Measurements from ENCODE around the gene SGCB. TPM values are rescaled to one million over a fixed set of nuclear protein-coding genes. Genes with fewer than 3 reads are reported as not detected.

SGCB gene
- total RNA-seq, 3 donors from 2014 or later: 23.8 to 80.1 (median 24.2) TPM

DNA sequence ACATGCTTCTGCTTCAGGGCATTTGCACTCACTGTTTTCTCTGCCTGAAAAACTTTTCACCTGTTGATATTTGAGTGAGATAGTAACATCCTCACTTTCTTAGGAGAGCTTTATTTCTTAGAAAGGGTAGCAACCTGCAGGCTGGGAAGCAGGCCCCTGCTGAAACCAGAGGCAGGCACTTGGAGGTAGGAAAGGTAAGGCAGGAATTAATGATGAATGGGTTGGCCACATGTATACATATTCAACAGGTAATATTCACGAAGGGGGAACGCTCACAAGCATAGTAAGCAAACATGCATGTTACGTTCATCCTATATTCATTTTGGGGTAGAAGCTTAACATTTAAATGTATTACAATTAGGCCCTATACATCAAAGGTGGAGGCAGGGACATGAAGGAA lies 16.2 kb upstream of the SGCB start:
- ATAC-seq (no peak), DNase-seq (no peak)
- Histone ChIP-seq H3K4me1 (ENCODE audit: low read depth) (peaks cover 17% of the 10 kb centered on the region), H3K4me3 (no peak overlapping the region), H3K9me3 (no peaks in the 10 kb centered on the region), H3K36me3 (ENCODE audit: low read depth) (no peaks in the 10 kb centered on the region)
- TF ChIP-seq, protein P1, sequence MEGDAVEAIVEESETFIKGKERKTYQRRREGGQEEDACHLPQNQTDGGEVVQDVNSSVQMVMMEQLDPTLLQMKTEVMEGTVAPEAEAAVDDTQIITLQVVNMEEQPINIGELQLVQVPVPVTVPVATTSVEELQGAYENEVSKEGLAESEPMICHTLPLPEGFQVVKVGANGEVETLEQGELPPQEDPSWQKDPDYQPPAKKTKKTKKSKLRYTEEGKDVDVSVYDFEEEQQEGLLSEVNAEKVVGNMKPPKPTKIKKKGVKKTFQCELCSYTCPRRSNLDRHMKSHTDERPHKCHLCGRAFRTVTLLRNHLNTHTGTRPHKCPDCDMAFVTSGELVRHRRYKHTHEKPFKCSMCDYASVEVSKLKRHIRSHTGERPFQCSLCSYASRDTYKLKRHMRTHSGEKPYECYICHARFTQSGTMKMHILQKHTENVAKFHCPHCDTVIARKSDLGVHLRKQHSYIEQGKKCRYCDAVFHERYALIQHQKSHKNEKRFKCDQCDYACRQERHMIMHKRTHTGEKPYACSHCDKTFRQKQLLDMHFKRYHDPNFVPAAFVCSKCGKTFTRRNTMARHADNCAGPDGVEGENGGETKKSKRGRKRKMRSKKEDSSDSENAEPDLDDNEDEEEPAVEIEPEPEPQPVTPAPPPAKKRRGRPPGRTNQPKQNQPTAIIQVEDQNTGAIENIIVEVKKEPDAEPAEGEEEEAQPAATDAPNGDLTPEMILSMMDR (IDR thresholded peaks at IDR 0.05): no peak
- intact Hi-C loops (cut with DNase I, micrococcal nuclease): no loop called here

DNA sequence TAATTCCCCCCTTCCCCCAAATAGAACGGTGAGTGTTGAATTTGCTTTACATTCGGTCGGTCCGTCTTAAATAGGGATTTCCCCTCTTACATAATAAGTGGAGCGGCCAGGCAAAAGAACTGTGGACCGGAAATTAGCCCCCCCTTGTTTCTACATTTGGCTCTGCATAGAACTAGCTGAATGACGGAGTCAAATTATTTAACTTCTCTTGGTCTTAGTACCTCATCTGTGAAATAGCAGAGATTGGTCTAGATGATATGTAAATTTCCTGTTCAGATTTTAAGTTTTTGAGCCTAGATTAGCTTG lies 14.3 kb upstream of the SGCB start:
- no peak for ATAC-seq
- no peak overlapping the region for H3K4me3 ChIP-seq
- DNase-seq: no peak
- H3K9me3 ChIP-seq: no peaks in the 10 kb centered on the region
- no peaks in the 10 kb centered on the region for H3K36me3 ChIP-seq (ENCODE audit: low read depth)
- intact Hi-C loops (cut with DNase I, micrococcal nuclease): no loop called here
- TF ChIP-seq, protein P1 (IDR thresholded peaks at IDR 0.05): no peak
- peaks cover 9% of the 10 kb centered on the region for H3K4me1 ChIP-seq (ENCODE audit: low read depth)

DNA sequence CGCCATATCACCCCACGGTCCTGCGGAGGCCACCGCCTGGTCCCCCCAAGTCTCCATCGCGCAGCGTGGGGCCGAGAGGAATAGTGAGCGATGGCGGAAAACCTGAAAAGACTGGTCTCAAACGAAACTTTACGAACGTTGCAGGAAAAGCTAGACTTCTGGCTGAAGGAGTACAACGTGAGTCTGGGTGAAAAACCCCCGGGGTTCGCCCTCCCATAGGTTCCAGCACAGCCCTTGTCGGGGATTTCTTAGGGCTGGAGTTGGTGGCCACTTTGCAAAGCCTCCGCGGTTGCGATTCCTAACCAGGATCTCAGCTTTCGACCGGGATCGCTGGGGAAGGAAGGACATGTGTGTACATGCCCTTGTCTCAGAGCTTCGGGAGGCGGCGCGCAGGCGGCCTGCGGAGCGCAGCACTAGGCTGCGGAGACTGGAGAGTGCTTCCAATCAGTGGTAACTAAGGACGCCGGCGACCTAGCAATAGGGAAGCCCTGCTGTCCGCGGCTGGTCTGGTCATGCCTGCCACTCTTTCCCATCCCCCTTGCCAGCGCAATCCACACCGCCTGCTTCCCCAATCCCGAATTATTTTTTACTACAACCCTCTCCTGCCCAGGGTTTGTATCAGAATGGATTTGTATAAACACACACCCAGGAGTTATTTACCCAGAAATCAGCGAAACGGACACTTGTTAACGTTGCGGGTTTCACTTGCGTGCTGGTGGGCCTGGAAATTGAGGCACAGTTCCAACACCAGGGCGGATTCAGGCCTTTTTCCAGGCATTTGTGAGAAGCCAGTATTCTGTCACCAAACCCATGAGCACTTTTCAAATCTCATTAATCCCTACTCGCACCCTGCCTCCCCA lies 13.7 kb upstream of the SGCB start:
- Histone ChIP-seq H3K4me3 (peak overlapping the region; percentile 33), H3K36me3 (ENCODE audit: low read depth) (no peaks in the 10 kb centered on the region), H3K9me3 (no peaks in the 10 kb centered on the region), H3K4me1 (ENCODE audit: low read depth) (peaks cover 11% of the 10 kb centered on the region)
- intact Hi-C loops (cut with DNase I, micrococcal nuclease): no loop called here
- TF ChIP-seq, protein P1 (IDR thresholded peaks at IDR 0.05): no peak
- DNase-seq: peak; percentile 82 to 85 (median 83)
- peak; percentile 96 for ATAC-seq

DNA sequence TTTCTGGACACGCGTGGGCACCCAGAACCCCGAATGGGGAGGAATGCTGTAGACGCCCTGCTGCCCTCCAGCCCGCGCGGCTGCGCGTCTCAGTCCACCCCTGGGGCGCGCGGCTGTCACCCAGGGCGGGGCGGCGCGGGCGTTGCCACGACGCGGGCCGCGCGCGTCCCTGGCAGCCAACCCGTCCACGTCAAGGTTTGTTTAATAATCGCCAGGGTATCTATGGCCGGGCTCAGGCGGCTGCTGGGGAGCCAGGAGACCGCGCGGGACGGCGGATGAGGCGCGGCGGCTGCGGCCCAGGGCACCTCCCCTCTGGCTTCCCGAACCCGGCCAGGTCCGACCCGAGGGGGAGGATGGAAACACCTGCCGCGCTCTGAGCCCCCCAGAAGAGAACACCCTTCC lies 13.1 kb upstream of the SGCB start, which contains the start of gene SPATA18:
SPATA18 (plus strand) TSS at position 92 of the 402 bp plus-strand sequence. CDS start 401 bp downstream, outside the sequence.
- TF ChIP-seq, protein P1 (IDR thresholded peaks at IDR 0.05): no peak
- intact Hi-C loops (cut with DNase I, micrococcal nuclease): no loop called here
- Histone ChIP-seq H3K36me3 (ENCODE audit: low read depth) (no peaks in the 10 kb centered on the region), H3K4me1 (ENCODE audit: low read depth) (peaks cover 11% of the 10 kb centered on the region), H3K9me3 (no peaks in the 10 kb centered on the region), H3K4me3 (peak within 1 kb of the TSS; percentile 33)
- DNase-seq: peak; percentile 40 to 77 (median 58)
- peak; percentile 85 for ATAC-seq

DNA sequence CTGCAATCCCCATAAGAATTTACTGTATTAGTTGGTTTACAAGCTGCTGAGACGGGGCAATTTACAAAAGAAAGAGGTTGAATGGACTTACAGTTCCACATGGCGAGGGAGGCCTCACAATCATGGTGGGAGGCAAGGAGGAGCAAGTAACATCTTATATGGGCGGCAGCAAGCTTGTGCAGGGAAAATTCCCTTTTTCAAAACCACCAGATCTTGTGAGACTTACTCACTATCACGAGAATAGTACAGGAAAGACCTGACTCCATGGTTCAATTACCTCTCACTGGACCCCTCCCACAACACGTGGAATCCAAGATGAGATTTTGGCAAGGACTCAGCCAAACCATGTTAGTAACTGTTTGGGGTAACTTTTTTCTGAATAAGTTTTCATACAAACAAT lies 11.2 kb upstream of the SGCB start:
- Histone ChIP-seq H3K4me3 (no peak overlapping the region), H3K9me3 (no peaks in the 10 kb centered on the region), H3K4me1 (ENCODE audit: low read depth) (peaks cover 11% of the 10 kb centered on the region), H3K36me3 (ENCODE audit: low read depth) (no peaks in the 10 kb centered on the region)
- DNase-seq (no peak), ATAC-seq (no peak)
- TF ChIP-seq, protein P1 (IDR thresholded peaks at IDR 0.05): no peak
- intact Hi-C loops (cut with DNase I, micrococcal nuclease): no loop called here

Measured in mucosa of descending colon (tissue), 3 donors.